HG03135 (cell line): ENCODE results near the gene GNAL.
A peak's percentile ranks its signal among the peaks of the same experiment; 100 is the strongest.
"Not testable (repeated sequence)": the region's sequence is repeated elsewhere in the genome, so short reads cannot be mapped to it uniquely, and the experiment has no call there.

ENCODE experiments used
- ATAC-seq: cut with Tn5 transposase; IDR thresholded peaks from one replicate; pipeline ENCODE4 v1.9.1; 2021; ENCODE audit warnings: mild to moderate bottlenecking, moderate library complexity; ENCODE audit not compliant: unreplicated experiment

GNAL gene

GRCh38 chr18:11688972-11689668 is at the start of gene GNAL:
TSS of gene GNAL (plus strand) at chr18:11689264. CDS start at chr18:11689564, 300 bp downstream.
- ATAC-seq, result peak; percentile 80

GRCh38 chr18:11647310-11647709 is 41.8 kb upstream of the GNAL start:
- not testable (repeated sequence) for ATAC-seq

- not testable (repeated sequence) for ATAC-seq
Measured at GRCh38 chr18:11647804-11648203, 41.3 kb upstream of the GNAL start.

GRCh38 chr18:11649839-11650238 is 39.2 kb upstream of the GNAL start:
- no peak for ATAC-seq

GRCh38 chr18:11651899-11652298 is 37.2 kb upstream of the GNAL start:
- no peak for ATAC-seq

GRCh38 chr18:11653521-11653920 is 35.5 kb upstream of the GNAL start:
- no peak for ATAC-seq

GRCh38 chr18:11654736-11655605 is 34.1 kb upstream of the GNAL start:
- peak; percentile 54 for ATAC-seq

- ATAC-seq, result no peak
Measured at GRCh38 chr18:11655606-11655932, 33.5 kb upstream of the GNAL start.

GRCh38 chr18:11657152-11657551 is 31.9 kb upstream of the GNAL start:
- ATAC-seq, result no peak

GRCh38 chr18:11657554-11657953 is 31.5 kb upstream of the GNAL start:
- ATAC-seq, result no peak

- no peak for ATAC-seq
Measured at GRCh38 chr18:11658019-11658418, 31.0 kb upstream of the GNAL start.

- ATAC-seq, result no peak
Measured at GRCh38 chr18:11658989-11659388, 30.1 kb upstream of the GNAL start.

- no peak for ATAC-seq
Measured at GRCh38 chr18:11660691-11661090, 28.4 kb upstream of the GNAL start.

- ATAC-seq, result no peak
Measured at GRCh38 chr18:11661430-11661829, 27.6 kb upstream of the GNAL start.

GRCh38 chr18:11663439-11664029 is 25.5 kb upstream of the GNAL start:
- no peak for ATAC-seq

GRCh38 chr18:11664286-11664685 is 24.8 kb upstream of the GNAL start:
- ATAC-seq, result no peak

- no peak for ATAC-seq
Measured at GRCh38 chr18:11665146-11665545, 23.9 kb upstream of the GNAL start.

GRCh38 chr18:11665587-11665986 is 23.5 kb upstream of the GNAL start:
- no peak for ATAC-seq

GRCh38 chr18:11666176-11666575 is 22.9 kb upstream of the GNAL start:
- no peak for ATAC-seq

GRCh38 chr18:11666831-11667230 is 22.2 kb upstream of the GNAL start:
- no peak for ATAC-seq

GRCh38 chr18:11667578-11667977 is 21.5 kb upstream of the GNAL start:
- ATAC-seq, result no peak
